ENCODE data around the gene VPS8.
A peak's percentile ranks its signal among the peaks of the same experiment; 100 is the strongest.

VPS8 gene

GRCh38 chr3:184811663-184811998 lies 335 bp upstream of the VPS8 start:
- no peak for DNase-seq (ENCODE audit: low read depth in 4 of 4, low spot score in 1 of 4)

GRCh38 chr3:184812662-184813042 lies 686 bp downstream of the VPS8 start:
- peak in 1 of 4 experiments; percentile 19 for DNase-seq (ENCODE audit: low read depth in 4 of 4, low spot score in 1 of 4)

- no peak for DNase-seq (ENCODE audit: low read depth in 4 of 4, low spot score in 1 of 4)
Measured at GRCh38 chr3:184813357-184813756, 1.4 kb downstream of the VPS8 start.

GRCh38 chr3:184814214-184814613 lies 2.2 kb downstream of the VPS8 start:
- no peak for DNase-seq (ENCODE audit: low read depth in 4 of 4, low spot score in 1 of 4)

- DNase-seq (ENCODE audit: low read depth in 4 of 4, low spot score in 1 of 4): no peak
Measured at GRCh38 chr3:184815046-184815930, 3.3 kb downstream of the VPS8 start.

GRCh38 chr3:184816614-184817013 lies 4.6 kb downstream of the VPS8 start:
- DNase-seq (ENCODE audit: low read depth in 4 of 4, low spot score in 1 of 4): no peak

GRCh38 chr3:184820525-184820924 lies 8.6 kb downstream of the VPS8 start:
- DNase-seq (ENCODE audit: low read depth in 4 of 4, low spot score in 1 of 4): no peak

GRCh38 chr3:184821034-184821433 lies 9.1 kb downstream of the VPS8 start:
- DNase-seq (ENCODE audit: low read depth in 4 of 4, low spot score in 1 of 4): no peak

GRCh38 chr3:184822081-184822480 lies 10.1 kb downstream of the VPS8 start:
- no peak for DNase-seq (ENCODE audit: low read depth in 4 of 4, low spot score in 1 of 4)

GRCh38 chr3:184822654-184823053 lies 10.7 kb downstream of the VPS8 start:
- DNase-seq (ENCODE audit: low read depth in 4 of 4, low spot score in 1 of 4): no peak

GRCh38 chr3:184823990-184824389 lies 12.0 kb downstream of the VPS8 start:
- DNase-seq (ENCODE audit: low read depth in 4 of 4, low spot score in 1 of 4): no peak

- no peak for DNase-seq (ENCODE audit: low read depth in 4 of 4, low spot score in 1 of 4)
Measured at GRCh38 chr3:184825121-184825820, 13.3 kb downstream of the VPS8 start.

GRCh38 chr3:184827572-184827971 lies 15.6 kb downstream of the VPS8 start:
- no peak for DNase-seq (ENCODE audit: low read depth in 4 of 4, low spot score in 1 of 4)

GRCh38 chr3:184832044-184832443 lies 20.1 kb downstream of the VPS8 start:
- DNase-seq (ENCODE audit: low read depth in 4 of 4, low spot score in 1 of 4): no peak

- DNase-seq (ENCODE audit: low read depth in 4 of 4, low spot score in 1 of 4): no peak
Measured at GRCh38 chr3:184832903-184833302, 20.9 kb downstream of the VPS8 start.

- no peak for DNase-seq (ENCODE audit: low read depth in 4 of 4, low spot score in 1 of 4)
Measured at GRCh38 chr3:184836090-184836822, 24.3 kb downstream of the VPS8 start.

- DNase-seq (ENCODE audit: low read depth in 4 of 4, low spot score in 1 of 4): no peak
Measured at GRCh38 chr3:184842433-184842832, 30.5 kb downstream of the VPS8 start.

- DNase-seq (ENCODE audit: low read depth in 4 of 4, low spot score in 1 of 4): no peak
Measured at GRCh38 chr3:184845819-184846218, 33.9 kb downstream of the VPS8 start.

- no peak for DNase-seq (ENCODE audit: low read depth in 4 of 4, low spot score in 1 of 4)
Measured at GRCh38 chr3:184846496-184846895, 34.5 kb downstream of the VPS8 start.

- no peak for DNase-seq (ENCODE audit: low read depth in 4 of 4, low spot score in 1 of 4)
Measured at GRCh38 chr3:184848934-184849333, 37.0 kb downstream of the VPS8 start.

GRCh38 chr3:184850201-184850600 lies 38.2 kb downstream of the VPS8 start:
- DNase-seq (ENCODE audit: low read depth in 4 of 4, low spot score in 1 of 4): no peak

- DNase-seq (ENCODE audit: low read depth in 4 of 4, low spot score in 1 of 4): no peak
Measured at GRCh38 chr3:184857099-184857498, 45.1 kb downstream of the VPS8 start.
